HepG2 (cell line): Measurements from ENCODE around the gene CTRL. TPM values are rescaled to one million over a fixed set of nuclear protein-coding genes. Genes with fewer than 3 reads are reported as not detected.
A peak's percentile ranks its signal among the peaks of the same experiment; 100 is the strongest.

Source experiments
- EED ChIP-seq: sonication (generic); formaldehyde crosslinking; IDR thresholded peaks from 2 replicates; pipeline ENCODE4 v1.5.0; 2020; ENCODE audit warnings: mild to moderate bottlenecking, missing genetic modification reagents
- FOXK1 ChIP-seq: sonication (generic); formaldehyde crosslinking; IDR thresholded peaks from 2 replicates; pipeline ENCODE4 v1.4.0; 2020; ENCODE audit warnings: low read depth, missing genetic modification reagents, borderline replicate concordance
- HMGA1 ChIP-seq: sonication (generic); formaldehyde crosslinking; conservative IDR thresholded peaks from 2 replicates; pipeline ENCODE4 v1.4.0; 2020; ENCODE audit warnings: missing genetic modification reagents
- HOXA7 ChIP-seq: sonication (generic); formaldehyde crosslinking; IDR thresholded peaks from 2 replicates; pipeline ENCODE4 v1.8.1; 2022; ENCODE audit warnings: mild to moderate bottlenecking, missing genetic modification reagents, moderate library complexity
- KLF9 ChIP-seq: IDR thresholded peaks from 2 replicates; pipeline ENCODE4 v1.6.1; 2016; ENCODE audit warnings: low read depth
- NCOA1 ChIP-seq: sonication (generic); formaldehyde crosslinking; IDR thresholded peaks from 2 replicates; pipeline ENCODE4 v1.9.0; 2021; ENCODE audit warnings: missing genetic modification reagents
- PAF1 ChIP-seq: IDR thresholded peaks from 2 replicates; pipeline ENCODE4 v1.6.1; 2016; ENCODE audit warnings: missing genetic modification reagents, missing compliant biosample characterization
- RBAK ChIP-seq: sonication (generic); formaldehyde crosslinking; IDR thresholded peaks from 2 replicates; pipeline ENCODE4 v1.5.1; 2020; ENCODE audit warnings: mild to moderate bottlenecking, missing genetic modification reagents
- RXRB ChIP-seq: IDR thresholded peaks from 2 replicates; pipeline ENCODE4 v1.6.1; 2016; ENCODE audit warnings: borderline replicate concordance, missing genetic modification reagents, missing compliant biosample characterization
- SPEN ChIP-seq: sonication (generic); formaldehyde crosslinking; IDR thresholded peaks from 2 replicates; pipeline ENCODE4 v1.5.1; 2020; ENCODE audit warnings: low read depth, mild to moderate bottlenecking, missing genetic modification reagents
- ZMYM3 ChIP-seq: sonication (generic); formaldehyde crosslinking; IDR thresholded peaks from 2 replicates; pipeline ENCODE4 v1.5.1; 2020; ENCODE audit warnings: mild to moderate bottlenecking, missing genetic modification reagents
- ZNF430 ChIP-seq: sonication (generic); formaldehyde crosslinking; IDR thresholded peaks from 2 replicates; pipeline ENCODE4 v1.9.0; 2021; ENCODE audit warnings: mild to moderate bottlenecking, missing genetic modification reagents
- ZNF441 ChIP-seq: sonication (generic); formaldehyde crosslinking; IDR thresholded peaks from 2 replicates; pipeline ENCODE4 v1.7.0; 2021; ENCODE audit warnings: missing genetic modification reagents, borderline replicate concordance
- ZNF782 ChIP-seq: sonication (generic); formaldehyde crosslinking; IDR thresholded peaks from 2 replicates; pipeline ENCODE4 v1.4.0; 2020; ENCODE audit warnings: missing genetic modification reagents, mild to moderate bottlenecking, borderline replicate concordance
- ZNF839 ChIP-seq: sonication (generic); formaldehyde crosslinking; IDR thresholded peaks from 2 replicates; pipeline ENCODE4 v1.4.0; 2020; ENCODE audit warnings: missing genetic modification reagents, mild to moderate bottlenecking, borderline replicate concordance
- ZNF891 ChIP-seq: sonication (generic); formaldehyde crosslinking; IDR thresholded peaks from 2 replicates; pipeline ENCODE4 v1.5.0; 2020; ENCODE audit warnings: mild to moderate bottlenecking, missing genetic modification reagents
- polyA plus RNA-seq, 8 experiments: library from polyadenylated mRNA; depleted of rRNA in 3 of 8; stranded (reverse) in 7 of 8; unstranded in 1 of 8; fragments of >200 nt; fragmentation: Illumina TruSeq in 4 of 8; extraction: Trizol in 4 of 8; gene quantifications; 2 replicates each; pipeline versions ENCODE4 v1.2.1 to v1.2.3, GENCODE V29; 2011 to 2016; ENCODE audit warnings: low read depth in 4 of 8, missing spikeins in 1 of 8, mixed read lengths in 1 of 8; ENCODE audit not compliant: insufficient read depth in 1 of 8
- total RNA-seq, 5 experiments: library from RNA; depleted of rRNA; stranded (reverse); fragments of >200 nt; fragmentation: Illumina TruSeq; extraction: Trizol; gene quantifications; 2 replicates each; pipeline ENCODE4 v1.2.3, GENCODE V29; 2016; ENCODE audit warnings: low read depth in 1 of 5
- TF ChIP-seq, protein P1 (sequence below): sonication (generic); formaldehyde crosslinking; IDR thresholded peaks from 2 replicates; pipeline ENCODE4 v1.4.0; 2020; ENCODE audit warnings: missing genetic modification reagents
- TF ChIP-seq, protein P2 (sequence below): sonication (generic); formaldehyde crosslinking; IDR thresholded peaks from 2 replicates; pipeline ENCODE4 v1.4.0; 2020; ENCODE audit warnings: mild to moderate bottlenecking, missing genetic modification reagents, borderline replicate concordance
- TF ChIP-seq, protein P3 (sequence below): IDR thresholded peaks from 2 replicates; pipeline ENCODE4 v1.6.1; 2016; ENCODE audit warnings: missing biosample characterization, missing genetic modification reagents, low read depth

CTRL gene
- total and polyA plus RNA-seq, 2 of the 13 experiments (the other 11 are each of a cell fraction or from before 2014, with no cell fraction given), result 1.9 to 2.7 TPM

DNA sequence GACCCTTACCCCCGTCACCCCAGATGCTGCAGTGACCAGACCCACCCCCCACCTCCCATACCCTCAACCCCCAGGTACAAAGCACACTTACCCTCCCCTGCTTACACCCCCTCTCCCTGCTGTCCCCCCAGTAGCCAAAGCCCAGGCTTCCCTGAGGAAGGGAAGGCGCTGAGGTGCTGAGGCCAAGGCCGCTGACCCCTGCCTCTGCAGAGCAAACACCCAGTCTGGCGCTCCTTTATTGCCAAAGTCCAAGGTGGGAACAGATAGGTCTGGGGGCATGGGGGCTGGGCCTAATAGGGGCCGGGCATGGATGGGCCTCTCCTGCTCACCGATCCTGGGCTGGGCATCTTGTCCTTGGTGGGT is 11.6 kb upstream of the CTRL start (continued):
- no peak for TF ChIP-seq SPEN (CRISPR knock-in tag)
- no peak for TF ChIP-seq PAF1 (CRISPR knock-in tag)
- no peak; the same call in 1 of the 2 replicates for TF ChIP-seq HOXA7
- TF ChIP-seq RBAK, result no peak
- TF ChIP-seq KLF9 (CRISPR knock-in tag), result no peak
- TF ChIP-seq EED (CRISPR knock-in tag), result no peak
- TF ChIP-seq HMGA1 (CRISPR knock-in tag), result no peak
- TF ChIP-seq ZMYM3, result 0 out of 2 replicates have a peak, but pooled peaks have one; percentile 34
- no peak for TF ChIP-seq ZNF782 (CRISPR knock-in tag)
- 0 out of 2 replicates have a peak, but pooled peaks have one; percentile 35 for TF ChIP-seq FOXK1 (CRISPR knock-in tag)
- TF ChIP-seq, protein P1, sequence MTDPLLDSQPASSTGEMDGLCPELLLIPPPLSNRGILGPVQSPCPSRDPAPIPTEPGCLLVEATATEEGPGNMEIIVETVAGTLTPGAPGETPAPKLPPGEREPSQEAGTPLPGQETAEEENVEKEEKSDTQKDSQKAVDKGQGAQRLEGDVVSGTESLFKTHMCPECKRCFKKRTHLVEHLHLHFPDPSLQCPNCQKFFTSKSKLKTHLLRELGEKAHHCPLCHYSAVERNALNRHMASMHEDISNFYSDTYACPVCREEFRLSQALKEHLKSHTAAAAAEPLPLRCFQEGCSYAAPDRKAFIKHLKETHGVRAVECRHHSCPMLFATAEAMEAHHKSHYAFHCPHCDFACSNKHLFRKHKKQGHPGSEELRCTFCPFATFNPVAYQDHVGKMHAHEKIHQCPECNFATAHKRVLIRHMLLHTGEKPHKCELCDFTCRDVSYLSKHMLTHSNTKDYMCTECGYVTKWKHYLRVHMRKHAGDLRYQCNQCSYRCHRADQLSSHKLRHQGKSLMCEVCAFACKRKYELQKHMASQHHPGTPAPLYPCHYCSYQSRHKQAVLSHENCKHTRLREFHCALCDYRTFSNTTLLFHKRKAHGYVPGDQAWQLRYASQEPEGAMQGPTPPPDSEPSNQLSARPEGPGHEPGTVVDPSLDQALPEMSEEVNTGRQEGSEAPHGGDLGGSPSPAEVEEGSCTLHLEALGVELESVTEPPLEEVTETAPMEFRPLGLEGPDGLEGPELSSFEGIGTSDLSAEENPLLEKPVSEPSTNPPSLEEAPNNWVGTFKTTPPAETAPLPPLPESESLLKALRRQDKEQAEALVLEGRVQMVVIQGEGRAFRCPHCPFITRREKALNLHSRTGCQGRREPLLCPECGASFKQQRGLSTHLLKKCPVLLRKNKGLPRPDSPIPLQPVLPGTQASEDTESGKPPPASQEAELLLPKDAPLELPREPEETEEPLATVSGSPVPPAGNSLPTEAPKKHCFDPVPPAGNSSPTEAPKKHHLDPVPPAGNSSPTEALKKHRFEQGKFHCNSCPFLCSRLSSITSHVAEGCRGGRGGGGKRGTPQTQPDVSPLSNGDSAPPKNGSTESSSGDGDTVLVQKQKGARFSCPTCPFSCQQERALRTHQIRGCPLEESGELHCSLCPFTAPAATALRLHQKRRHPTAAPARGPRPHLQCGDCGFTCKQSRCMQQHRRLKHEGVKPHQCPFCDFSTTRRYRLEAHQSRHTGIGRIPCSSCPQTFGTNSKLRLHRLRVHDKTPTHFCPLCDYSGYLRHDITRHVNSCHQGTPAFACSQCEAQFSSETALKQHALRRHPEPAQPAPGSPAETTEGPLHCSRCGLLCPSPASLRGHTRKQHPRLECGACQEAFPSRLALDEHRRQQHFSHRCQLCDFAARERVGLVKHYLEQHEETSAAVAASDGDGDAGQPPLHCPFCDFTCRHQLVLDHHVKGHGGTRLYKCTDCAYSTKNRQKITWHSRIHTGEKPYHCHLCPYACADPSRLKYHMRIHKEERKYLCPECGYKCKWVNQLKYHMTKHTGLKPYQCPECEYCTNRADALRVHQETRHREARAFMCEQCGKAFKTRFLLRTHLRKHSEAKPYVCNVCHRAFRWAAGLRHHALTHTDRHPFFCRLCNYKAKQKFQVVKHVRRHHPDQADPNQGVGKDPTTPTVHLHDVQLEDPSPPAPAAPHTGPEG, result no peak; the same call in 1 of the 2 replicates
- TF ChIP-seq, protein P2, sequence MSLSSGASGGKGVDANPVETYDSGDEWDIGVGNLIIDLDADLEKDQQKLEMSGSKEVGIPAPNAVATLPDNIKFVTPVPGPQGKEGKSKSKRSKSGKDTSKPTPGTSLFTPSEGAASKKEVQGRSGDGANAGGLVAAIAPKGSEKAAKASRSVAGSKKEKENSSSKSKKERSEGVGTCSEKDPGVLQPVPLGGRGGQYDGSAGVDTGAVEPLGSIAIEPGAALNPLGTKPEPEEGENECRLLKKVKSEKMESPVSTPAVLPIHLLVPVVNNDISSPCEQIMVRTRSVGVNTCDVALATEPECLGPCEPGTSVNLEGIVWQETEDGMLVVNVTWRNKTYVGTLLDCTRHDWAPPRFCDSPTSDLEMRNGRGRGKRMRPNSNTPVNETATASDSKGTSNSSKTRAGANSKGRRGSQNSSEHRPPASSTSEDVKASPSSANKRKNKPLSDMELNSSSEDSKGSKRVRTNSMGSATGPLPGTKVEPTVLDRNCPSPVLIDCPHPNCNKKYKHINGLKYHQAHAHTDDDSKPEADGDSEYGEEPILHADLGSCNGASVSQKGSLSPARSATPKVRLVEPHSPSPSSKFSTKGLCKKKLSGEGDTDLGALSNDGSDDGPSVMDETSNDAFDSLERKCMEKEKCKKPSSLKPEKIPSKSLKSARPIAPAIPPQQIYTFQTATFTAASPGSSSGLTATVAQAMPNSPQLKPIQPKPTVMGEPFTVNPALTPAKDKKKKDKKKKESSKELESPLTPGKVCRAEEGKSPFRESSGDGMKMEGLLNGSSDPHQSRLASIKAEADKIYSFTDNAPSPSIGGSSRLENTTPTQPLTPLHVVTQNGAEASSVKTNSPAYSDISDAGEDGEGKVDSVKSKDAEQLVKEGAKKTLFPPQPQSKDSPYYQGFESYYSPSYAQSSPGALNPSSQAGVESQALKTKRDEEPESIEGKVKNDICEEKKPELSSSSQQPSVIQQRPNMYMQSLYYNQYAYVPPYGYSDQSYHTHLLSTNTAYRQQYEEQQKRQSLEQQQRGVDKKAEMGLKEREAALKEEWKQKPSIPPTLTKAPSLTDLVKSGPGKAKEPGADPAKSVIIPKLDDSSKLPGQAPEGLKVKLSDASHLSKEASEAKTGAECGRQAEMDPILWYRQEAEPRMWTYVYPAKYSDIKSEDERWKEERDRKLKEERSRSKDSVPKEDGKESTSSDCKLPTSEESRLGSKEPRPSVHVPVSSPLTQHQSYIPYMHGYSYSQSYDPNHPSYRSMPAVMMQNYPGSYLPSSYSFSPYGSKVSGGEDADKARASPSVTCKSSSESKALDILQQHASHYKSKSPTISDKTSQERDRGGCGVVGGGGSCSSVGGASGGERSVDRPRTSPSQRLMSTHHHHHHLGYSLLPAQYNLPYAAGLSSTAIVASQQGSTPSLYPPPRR (CRISPR knock-in tag), result peak; percentile 87; the same call in 1 of the 2 replicates
- TF ChIP-seq RXRB (CRISPR knock-in tag), result peak; percentile 53
- no peak for TF ChIP-seq ZNF839 (CRISPR knock-in tag)
- TF ChIP-seq ZNF441, result no peak
- no peak; the same call in 1 of the 2 replicates for TF ChIP-seq ZNF891
- TF ChIP-seq ZNF430, result peak; percentile 41; the same call in 1 of the 2 replicates
- TF ChIP-seq NCOA1 (CRISPR knock-in tag), result no peak
- TF ChIP-seq, protein P3, sequence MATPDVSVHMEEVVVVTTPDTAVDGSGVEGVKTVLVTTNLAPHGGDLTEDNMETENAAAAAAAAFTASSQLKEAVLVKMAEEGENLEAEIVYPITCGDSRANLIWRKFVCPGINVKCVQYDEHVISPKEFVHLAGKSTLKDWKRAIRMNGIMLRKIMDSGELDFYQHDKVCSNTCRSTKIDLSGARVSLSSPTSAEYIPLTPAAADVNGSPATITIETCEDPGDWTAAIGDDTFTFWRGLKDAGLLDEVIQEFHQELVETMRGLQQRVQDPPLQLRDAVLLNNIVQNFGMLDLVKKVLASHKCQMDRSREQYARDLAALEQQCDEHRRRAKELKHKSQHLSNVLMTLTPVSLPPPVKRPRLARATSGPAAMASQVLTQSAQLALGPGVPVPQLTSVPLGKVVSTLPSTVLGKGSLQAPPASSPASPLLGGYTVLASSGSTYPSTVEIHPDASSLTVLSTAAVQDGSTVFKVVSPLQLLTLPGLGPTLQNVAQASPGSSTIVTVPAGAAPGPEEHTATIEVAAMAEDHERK, result no peak
